HG03280 (cell line): ENCODE data around the gene PTCH1.

Source experiments
- ATAC-seq: cut with Tn5 transposase; IDR thresholded peaks from one replicate; pipeline ENCODE4 v1.9.1; 2021; ENCODE audit warnings: mild to moderate bottlenecking, moderate library complexity; ENCODE audit not compliant: unreplicated experiment

Gene PTCH1

GRCh38 chr9:95411054-95411892, 105.5 kb downstream of the PTCH1 start:
- no peak for ATAC-seq

GRCh38 chr9:95409650-95410426, 106.9 kb downstream of the PTCH1 start:
- ATAC-seq, result no peak

GRCh38 chr9:95407524-95407923, 109.2 kb downstream of the PTCH1 start:
- ATAC-seq, result no peak

GRCh38 chr9:95406121-95406520, 110.7 kb downstream of the PTCH1 start:
- ATAC-seq, result no peak

GRCh38 chr9:95399261-95399660, 117.5 kb downstream of the PTCH1 start:
- ATAC-seq, result no peak
